BE2C (cell line): ENCODE data around the gene TDRD12.
"Not testable (repeated sequence)": the region's sequence is repeated elsewhere in the genome, so short reads cannot be mapped to it uniquely, and the experiment has no call there.

Experiments used
- DNase-seq: peaks from one replicate; pipeline ENCODE4 v3.0.0-alpha.2; 2020
- H3K27me3 ChIP-seq: fragments of 250-450 bp; sonication (Bioruptor Pico); 2 replicates; pipeline ENCODE4 v1.5.1; 2020; ENCODE audit warnings: mild to moderate bottlenecking
- H3K36me3 ChIP-seq: fragments of 250-450 bp; sonication (Bioruptor Pico); 2 replicates; pipeline ENCODE4 v1.5.1; 2020; ENCODE audit warnings: mild to moderate bottlenecking
- H3K4me1 ChIP-seq: fragments of 250-450 bp; sonication (Bioruptor Pico); 2 replicates; pipeline ENCODE4 v1.5.1; 2020
- H3K4me3 ChIP-seq: 2 replicates; pipeline ENCODE4 v1.5.1; 2011; ENCODE audit warnings: low read depth, low read length
- H3K9me3 ChIP-seq: fragments of 250-450 bp; sonication (Bioruptor Pico); 2 replicates; pipeline ENCODE4 v1.5.1; 2020
- TF ChIP-seq, protein P1 (sequence below): IDR thresholded peaks from 2 replicates; pipeline ENCODE4 v1.5.1; 2012; ENCODE audit warnings: mild to moderate bottlenecking, low read depth, low read length

Gene TDRD12

GRCh38 chr19:32863301-32863700, 143.7 kb downstream of the TDRD12 start:
- Histone ChIP-seq H3K27me3 (no peaks in the 10 kb centered on the region), H3K36me3 (no peaks in the 10 kb centered on the region), H3K4me1 (no peaks in the 10 kb centered on the region), H3K4me3 (no peak overlapping the region), H3K9me3 (no peaks in the 10 kb centered on the region)
- DNase-seq, result no peak
- TF ChIP-seq, protein P1, sequence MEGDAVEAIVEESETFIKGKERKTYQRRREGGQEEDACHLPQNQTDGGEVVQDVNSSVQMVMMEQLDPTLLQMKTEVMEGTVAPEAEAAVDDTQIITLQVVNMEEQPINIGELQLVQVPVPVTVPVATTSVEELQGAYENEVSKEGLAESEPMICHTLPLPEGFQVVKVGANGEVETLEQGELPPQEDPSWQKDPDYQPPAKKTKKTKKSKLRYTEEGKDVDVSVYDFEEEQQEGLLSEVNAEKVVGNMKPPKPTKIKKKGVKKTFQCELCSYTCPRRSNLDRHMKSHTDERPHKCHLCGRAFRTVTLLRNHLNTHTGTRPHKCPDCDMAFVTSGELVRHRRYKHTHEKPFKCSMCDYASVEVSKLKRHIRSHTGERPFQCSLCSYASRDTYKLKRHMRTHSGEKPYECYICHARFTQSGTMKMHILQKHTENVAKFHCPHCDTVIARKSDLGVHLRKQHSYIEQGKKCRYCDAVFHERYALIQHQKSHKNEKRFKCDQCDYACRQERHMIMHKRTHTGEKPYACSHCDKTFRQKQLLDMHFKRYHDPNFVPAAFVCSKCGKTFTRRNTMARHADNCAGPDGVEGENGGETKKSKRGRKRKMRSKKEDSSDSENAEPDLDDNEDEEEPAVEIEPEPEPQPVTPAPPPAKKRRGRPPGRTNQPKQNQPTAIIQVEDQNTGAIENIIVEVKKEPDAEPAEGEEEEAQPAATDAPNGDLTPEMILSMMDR, result no peak

- Histone ChIP-seq H3K27me3 (no peaks in the 10 kb centered on the region), H3K4me3 (no peak overlapping the region), H3K9me3 (no peaks in the 10 kb centered on the region), H3K4me1 (no peaks in the 10 kb centered on the region), H3K36me3 (no peaks in the 10 kb centered on the region)
- DNase-seq, result no peak
- TF ChIP-seq, protein P1, result no peak
Observed at GRCh38 chr19:32863841-32864240, 144.3 kb downstream of the TDRD12 start.

DNA sequence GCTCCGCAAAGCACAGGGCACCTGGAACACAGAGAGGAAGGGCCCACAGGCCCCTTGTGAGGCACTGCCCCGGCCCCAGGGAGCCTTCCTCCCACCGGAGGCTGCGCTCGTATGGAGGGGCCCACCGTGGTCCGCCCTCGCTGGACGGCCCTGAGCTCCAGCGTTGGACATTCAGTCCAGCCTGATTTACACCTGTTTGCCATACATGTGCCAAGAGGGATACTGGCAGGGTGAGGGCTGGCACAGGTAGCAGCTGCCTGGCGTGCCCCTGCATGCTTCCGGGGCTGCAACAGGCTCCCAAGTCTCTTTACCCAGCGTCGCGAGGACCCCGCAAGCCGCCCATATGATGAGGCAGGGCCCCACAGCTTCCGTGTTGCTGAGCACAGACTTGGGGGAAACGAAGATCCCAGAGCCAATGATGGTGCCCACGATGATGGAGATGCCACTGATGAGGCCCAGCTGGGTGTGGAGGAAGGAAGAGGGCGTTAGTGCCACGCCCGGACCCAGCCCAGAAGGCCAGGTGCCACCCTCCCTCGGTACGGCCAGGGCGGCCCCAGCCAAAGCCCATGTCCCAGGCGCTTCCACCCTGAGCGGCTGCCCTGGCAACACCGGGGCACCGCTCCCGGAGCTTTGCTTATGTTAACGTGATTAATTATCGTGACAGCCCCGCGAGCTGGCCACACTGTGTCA, 144.9 kb downstream of the TDRD12 start:
- no peak for DNase-seq
- H3K9me3 ChIP-seq, result no peaks in the 10 kb centered on the region
- TF ChIP-seq, protein P1, result no peak

DNA sequence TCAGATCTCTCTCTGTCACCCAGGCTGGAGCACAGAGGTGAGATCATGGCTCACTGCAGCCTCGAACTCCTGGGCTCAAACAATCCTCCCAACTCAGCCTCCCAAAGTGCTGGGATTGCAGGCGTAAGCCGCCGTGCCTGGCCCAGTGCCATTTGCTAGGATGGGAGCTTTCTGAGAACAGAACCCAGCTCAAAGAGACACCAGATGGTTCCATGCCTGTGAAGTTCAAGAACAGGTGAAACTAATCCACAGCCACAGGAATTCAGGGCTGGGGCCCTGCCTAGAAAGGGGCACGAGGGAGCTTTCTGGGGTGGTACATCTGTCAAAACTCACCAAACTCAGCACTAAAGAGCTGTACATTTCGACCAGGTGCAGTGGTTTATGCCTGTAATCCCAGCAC, 145.8 kb downstream of the TDRD12 start:
- Histone ChIP-seq H3K9me3 (no peaks in the 10 kb centered on the region), H3K27me3 (no peaks in the 10 kb centered on the region), H3K36me3 (no peaks in the 10 kb centered on the region), H3K4me3 (no peak overlapping the region), H3K4me1 (no peaks in the 10 kb centered on the region)
- TF ChIP-seq, protein P1, result no peak
- DNase-seq, result no peak

More for the DNA sequence above, 144.9 kb downstream of the TDRD12 start:
- Histone ChIP-seq H3K27me3 (no peaks in the 10 kb centered on the region), H3K36me3 (no peaks in the 10 kb centered on the region), H3K4me1 (no peaks in the 10 kb centered on the region), H3K4me3 (no peak overlapping the region)

DNA sequence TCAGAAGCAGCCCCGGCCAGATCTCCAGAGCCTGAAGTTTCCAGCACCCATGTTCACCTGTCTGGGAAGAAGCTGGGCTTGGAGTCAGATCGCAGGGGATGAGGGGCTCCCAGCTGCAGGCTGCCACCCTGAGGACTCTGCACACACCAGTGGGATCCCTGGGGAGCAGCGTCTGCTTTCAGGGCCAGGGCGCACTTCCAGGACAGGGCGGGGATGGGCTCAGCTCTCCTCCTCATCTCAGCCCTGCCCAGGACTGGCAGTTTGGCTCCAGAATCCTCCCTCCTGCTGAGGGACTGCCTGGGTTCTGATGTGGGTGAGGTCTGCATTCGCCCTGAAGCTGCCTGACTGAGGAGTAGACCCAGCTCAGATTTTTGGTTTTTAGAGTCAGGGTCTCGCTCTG, 146.5 kb downstream of the TDRD12 start:
- TF ChIP-seq, protein P1, result no peak
- Histone ChIP-seq H3K4me1 (no peaks in the 10 kb centered on the region), H3K4me3 (no peak overlapping the region)

DNA sequence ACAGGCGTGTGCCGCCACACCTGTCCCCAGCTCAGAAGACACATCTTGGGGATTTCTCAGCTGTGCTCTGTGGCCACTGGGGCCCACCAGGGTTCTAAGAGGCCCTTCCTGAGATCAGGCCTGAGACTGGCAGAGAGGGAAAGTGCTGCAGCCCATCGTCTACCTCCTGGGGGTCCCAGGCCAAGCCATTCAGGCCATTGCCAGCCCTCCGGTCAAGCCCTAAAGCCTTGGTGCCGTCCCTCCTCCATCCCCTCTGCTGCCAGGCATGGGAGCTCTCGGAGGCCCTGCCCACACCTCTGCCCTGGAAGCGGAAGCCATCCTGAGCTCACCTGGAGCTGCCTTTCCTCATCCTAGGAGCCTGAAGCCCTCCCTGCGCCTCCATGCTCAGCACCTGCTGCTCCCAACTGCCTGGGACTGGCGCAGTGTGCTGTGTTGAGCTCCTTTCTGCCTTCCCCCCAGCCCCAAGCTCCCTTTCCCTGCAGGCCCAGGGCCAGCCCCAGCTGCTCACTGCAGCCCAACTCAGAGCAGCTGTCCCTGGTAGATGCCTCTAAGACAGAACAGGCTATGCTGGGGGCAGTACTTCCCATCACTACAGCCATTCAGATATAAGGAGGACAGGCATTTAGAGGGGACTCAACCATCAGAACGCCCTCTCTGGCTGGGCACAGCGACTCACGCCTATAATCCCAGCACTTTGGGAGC, 147.1 kb downstream of the TDRD12 start:
- no peaks in the 10 kb centered on the region for H3K9me3 ChIP-seq
- TF ChIP-seq, protein P1, result no peak
- no peaks in the 10 kb centered on the region for H3K27me3 ChIP-seq
- H3K4me3 ChIP-seq, result no peak overlapping the region
- no peak for DNase-seq
- H3K4me1 ChIP-seq, result no peaks in the 10 kb centered on the region
- no peaks in the 10 kb centered on the region for H3K36me3 ChIP-seq

More for the DNA sequence above, 146.5 kb downstream of the TDRD12 start:
- Histone ChIP-seq H3K36me3 (no peaks in the 10 kb centered on the region), H3K27me3 (no peaks in the 10 kb centered on the region), H3K9me3 (no peaks in the 10 kb centered on the region)
- DNase-seq, result no peak

DNA sequence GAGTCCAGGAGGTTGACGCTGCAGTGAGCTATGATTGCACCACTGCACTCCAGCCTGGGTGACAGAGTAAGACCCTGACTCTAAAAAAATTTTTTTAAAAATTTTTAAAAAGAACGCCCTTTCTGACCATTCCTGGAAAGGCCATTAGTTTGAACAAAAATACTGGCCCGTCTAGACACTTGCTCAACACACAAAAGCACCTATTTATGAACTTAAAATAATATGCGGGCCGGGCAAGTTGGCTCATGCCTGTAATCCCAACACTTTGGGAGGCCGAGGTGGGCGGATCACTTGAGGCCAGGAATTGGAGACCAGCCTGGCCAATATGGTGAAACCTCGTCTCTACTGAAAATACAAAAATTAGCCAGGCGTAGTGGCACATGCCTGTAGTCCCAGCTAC, 147.9 kb downstream of the TDRD12 start:
- not testable (repeated sequence) for H3K4me3 ChIP-seq, H3K36me3 ChIP-seq, DNase-seq, H3K9me3 ChIP-seq, H3K4me1 ChIP-seq, H3K27me3 ChIP-seq
